HG03064 (cell line): ENCODE data around the gene TCF7.

ENCODE experiments used
- ATAC-seq: cut with Tn5 transposase; IDR thresholded peaks from one replicate; pipeline ENCODE4 v1.9.1; 2021; ENCODE audit warnings: low read depth; ENCODE audit not compliant: unreplicated experiment

The TCF7 gene

DNA sequence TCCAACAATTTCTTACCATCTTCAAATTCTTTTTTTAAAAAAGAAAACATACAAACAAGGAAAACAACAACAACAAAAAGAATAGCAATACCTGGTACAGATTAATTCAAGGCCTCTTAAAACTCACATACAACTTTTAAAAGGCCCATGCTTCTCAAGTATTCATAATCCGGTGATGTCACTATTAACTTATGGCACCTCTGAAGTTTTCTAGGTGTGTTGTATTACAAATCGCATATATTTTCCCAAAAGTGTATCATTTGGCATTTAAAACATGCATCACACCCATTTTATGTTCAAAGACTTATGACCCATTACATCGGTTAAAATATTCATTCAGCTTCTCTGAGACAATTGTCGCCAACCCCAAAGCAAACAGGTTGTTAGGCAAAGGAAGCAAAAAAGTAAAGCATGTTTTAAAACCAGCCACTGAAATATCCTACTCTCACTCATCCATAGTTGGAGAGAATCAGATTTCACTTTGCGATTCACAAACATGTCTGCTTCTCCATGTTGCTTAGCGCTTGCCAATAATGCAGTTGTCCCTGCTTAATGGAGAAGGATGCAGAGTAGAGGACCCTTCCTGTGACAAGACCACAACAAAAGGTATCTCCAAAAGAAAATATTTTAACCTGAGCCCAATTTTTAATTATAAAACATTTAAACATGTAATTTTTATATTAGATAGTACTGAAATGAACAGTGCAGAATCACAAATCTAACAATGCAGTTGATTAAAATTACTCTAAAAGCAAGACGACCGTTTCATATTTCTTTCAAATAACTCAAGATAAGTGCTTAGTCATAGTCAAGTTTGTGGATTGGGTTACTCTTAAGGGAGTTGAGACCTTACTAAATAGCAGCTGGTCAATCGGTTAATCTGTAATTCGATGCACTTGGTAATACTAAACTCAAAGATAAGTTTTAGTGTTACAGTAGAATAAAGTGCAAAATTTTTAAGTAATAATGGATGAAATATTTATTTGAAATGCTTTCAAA, 60.7 kb downstream of the TCF7 start:
- no peak for ATAC-seq

DNA sequence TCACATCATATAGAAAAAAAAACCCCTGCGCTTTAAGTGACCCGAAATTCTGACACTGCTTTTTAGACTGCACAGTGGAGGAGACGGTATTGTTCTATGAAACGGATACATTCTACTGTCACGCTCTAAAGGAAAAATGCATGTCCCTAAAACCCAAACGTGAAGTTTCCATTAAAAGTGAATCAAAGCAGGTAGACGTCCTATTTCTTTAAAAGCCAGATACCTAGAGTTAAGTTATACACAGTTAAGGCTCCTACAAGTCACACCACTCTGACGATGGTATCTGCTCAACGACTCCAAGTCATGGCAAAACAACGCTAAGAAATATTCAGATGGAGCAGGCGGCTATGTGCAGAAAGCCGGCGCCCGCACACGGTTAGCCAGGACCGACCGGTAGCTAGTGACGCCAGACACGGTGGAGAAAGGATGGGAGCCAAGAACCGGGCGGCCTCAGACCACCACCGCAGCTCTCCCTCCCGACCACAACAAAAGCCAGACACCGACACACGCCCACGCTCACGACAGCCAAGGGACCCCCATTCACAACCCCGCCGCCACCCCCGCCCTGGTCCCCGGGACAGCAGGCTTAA, 61.5 kb downstream of the TCF7 start:
- peak; percentile 17 for ATAC-seq

DNA sequence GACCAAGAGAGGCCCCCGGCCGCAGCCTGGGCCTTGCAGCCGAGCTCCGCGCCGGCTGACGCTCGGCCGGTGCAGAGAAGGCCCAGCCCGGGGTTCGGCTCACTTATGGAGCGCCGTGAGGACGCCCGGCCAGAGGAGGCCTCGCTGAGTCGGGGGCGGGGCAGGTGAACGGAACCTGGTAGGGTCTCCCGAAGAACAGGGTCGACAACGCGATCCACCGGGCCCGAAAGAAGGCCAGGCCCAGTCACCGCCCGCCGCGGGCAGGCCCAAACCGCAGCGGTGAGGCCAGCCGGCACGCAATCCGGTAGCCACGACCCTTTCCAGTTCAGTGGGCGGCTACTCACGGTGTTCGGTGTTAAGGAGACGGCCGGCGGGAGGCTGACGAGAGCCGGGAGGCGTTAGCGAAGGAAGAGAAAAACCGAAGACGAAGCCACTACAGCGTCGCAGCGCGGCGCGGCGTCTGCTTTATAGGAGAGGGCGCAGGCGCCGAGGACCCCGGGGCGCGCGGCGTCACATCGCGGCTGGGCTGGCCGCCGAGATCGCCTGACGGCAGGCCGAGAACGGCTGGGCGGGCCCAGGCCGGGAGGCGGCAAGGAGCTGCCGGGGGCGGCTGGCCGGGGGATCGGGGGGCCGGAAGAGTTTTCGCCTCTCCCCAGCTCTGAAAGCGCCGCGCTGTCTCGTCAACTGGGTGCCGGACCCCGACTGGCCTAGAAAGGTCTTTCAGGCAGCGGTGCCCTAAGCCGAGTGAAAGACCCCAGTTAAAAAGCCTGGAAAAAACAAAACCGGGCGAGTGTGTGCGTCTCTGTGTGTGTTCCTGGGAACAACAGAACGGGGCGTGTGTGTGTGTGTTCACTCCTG, 62.3 kb downstream of the TCF7 start, which contains the start of gene SKP1:
Gene SKP1, minus strand, starts transcription at position 440 of the 858 bp plus-strand sequence. CDS start 2,928 bp downstream, outside the sequence.
- peak; percentile 65 for ATAC-seq

DNA sequence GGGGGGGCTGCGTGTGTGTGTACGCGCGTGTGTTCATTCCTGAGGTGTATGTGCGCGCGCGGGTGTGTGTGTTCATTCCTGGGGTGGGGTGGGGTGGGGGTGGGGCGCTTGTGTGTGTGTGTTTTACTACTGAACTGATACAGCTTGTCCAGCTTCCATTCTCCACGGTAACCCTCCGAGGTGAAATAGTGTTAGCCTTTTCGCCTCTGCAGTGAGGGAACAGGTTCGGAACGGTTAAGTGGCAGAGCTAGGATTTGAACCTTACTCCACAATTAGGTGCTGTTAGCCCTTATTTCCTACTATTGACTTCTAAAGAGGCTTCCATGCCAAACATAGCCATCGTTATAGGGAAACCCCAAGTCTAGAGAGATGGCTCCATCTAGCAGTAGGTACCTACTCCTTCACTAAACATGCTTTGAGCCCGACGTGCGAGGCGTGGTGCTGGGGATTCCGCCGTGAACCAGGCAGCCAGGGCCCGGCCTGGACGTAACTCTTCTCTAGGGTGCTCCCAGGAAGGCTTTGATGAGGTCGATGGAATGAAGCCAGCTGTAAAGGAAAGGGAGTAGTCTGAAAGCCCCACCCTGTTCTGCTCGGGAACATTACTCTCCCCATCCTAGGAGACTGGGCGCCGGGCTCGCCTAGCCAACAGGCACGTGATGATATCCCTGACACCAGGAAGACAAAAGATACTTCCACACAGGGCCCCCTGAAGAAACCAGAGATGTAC, 63.1 kb downstream of the TCF7 start:
- no peak for ATAC-seq

DNA sequence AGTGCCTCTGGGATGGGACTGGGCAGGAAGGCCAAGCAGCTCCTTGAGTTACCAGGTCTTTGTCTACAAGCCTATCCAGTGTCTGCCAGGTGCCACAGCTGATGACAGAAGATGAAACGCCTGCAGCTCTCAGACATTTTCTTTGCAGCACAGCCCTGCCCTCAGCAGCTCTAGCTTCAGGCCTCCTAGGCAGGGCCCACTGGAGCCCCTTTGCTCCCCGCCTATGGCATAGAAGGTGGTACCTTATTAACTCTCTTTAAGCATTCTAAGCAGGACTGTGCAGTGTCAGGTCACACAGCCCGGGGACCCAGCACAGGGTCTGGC, 63.6 kb downstream of the TCF7 start:
- ATAC-seq = no peak

DNA sequence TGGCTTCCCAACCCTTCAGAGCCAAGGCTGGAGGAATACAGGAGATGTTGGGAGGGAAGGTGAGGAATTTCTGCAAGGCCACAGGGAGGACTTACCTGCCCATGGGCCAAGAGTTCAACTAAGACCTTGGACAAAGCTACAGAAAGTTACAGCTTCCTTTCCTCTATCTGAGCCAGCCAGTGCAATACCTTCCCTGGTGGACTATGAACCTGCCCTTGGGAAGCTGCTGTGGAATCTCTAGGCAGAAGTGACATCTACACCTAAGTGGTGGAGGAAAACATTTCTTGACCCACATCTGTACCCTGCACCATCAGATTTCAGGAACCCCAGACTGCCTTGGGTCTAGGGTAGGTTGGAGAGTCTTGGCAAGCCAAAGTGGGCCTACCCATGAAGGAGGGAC, 69.0 kb downstream of the TCF7 start:
- ATAC-seq = no peak

DNA sequence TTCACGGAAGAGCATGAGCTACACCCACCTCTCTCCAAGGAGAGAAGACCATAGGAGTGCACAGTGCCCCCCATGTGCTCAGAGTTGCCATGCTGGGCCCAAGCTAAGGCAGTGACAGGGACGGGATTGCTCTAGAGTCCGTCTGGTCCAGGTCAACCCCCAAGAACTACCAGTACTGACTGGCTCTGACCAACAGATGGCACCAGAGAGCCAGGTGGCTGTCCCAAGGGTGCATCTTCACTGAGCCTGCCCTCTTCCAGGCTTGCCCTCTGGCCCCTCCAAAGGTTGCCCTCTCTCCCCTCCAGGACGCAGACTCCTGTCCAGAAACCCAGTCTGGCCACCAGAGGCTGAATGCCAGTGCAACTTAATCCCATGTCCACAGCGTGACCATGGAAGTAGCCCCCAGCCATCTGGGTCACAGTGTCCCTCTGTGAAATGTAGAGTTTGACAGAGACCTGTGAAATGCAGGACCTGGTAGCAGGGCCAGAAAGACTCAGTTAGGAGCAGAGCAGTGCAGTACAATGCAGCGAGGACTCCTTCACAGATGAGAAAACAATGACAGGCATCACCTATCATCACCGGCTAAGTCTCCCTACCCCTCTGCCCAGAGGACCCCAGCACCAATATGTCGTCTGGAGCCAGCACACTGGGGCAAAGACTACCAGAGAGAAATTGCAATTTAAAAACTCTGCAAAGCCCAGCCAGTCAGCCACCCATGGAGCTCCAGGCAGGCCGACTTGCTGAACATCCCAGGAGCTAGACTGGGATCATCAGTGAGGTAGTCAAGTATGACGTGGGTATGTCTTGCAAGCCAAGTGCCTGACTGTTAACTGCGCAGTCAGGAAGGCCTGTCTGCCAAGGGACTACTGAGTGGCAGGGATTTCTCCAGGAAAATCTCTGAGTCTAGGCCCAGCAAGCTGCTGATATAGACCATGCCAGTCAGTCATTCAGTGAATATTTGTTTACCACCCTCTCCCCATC, 70.0 kb downstream of the TCF7 start:
- ATAC-seq = no peak

DNA sequence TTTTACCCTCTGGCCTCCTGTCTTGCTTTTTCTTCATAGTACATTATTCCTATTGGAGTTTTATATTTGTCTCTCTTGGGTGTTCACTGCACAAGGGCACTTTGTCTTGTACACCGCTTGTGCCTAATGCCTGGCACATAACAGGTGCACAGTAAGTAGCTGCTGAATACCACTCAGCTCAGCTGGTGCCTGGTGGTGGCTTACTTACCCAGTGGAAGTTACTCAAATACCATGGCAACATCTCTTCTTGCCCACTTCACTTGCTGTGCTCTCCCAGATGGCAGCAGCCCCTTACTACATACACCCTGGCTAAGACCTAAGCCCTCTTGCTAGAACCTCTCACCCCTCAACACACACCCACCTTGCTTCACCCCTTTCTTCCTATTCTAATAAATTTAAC, 73.6 kb downstream of the TCF7 start:
- ATAC-seq = no peak

DNA sequence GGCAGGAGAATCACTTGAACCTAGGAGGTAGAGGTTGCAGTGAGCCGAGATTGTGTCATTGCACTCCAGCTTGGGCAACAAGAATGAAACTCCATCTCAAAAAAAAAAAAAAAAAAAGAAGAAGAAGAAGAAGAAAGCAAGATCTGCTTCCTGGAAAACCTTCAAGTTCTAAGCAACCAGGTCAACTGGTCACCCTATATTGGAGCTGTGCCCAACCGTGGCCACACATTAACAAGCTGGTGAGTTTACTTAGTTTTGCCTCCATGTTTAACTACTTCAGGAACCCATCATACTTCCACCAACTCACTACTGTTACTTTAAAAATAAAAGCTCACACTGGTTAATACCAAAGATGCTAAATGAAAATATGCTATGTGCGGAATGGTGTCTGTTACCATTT, 74.5 kb downstream of the TCF7 start:
- ATAC-seq = no peak

DNA sequence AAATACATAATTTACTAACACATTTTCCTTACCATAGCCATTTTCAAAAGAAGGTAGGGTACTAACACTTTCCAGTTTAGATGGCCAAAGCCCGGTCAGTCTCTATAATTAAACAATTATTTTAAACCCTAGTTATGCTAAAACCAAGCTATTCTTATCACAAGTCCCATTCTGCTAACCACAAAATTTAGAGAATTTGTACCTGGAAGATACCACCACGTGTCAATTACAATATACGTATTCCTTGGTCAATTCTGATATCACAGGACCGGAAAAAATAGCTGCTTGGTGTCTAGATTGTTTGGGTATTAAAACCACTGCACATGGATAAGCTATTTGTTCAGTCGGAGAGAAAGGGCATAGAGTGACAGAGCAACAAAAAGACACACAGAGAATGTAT, 81.2 kb downstream of the TCF7 start:
- ATAC-seq = no peak
